ENCODE data around the gene EGFR. TPM values are rescaled to one million over a fixed set of nuclear protein-coding genes. Genes with fewer than 3 reads are reported as not detected.

The EGFR gene
- polyA plus RNA-seq, 1 donor from 2014 or later: 0.22 TPM

GRCh38 chr7:55043691-55044370 lies 25.0 kb downstream of the EGFR start:
- Histone ChIP-seq H3K9ac (ENCODE audit: low read length) (no peak overlapping the region), H2AFZ (ENCODE audit: low read depth, low read length) (no peak overlapping the region), H3K4me2 (ENCODE audit: low read length) (no peak overlapping the region), H3F3A (ENCODE audit: insufficient read depth, low read length, poor library complexity, severe bottlenecking) (no peaks in the 10 kb centered on the region), H3K9me2 (ENCODE audit: insufficient read depth, low read length) (no peaks in the 10 kb centered on the region), H3K4me3 (ENCODE audit: low read length) (no peak overlapping the region), H3K9me3 (ENCODE audit: low read length) (no peaks in the 10 kb centered on the region), H3K27me3 (ENCODE audit: insufficient read depth, low read depth, low read length) (no peaks in the 10 kb centered on the region), H3K27ac (ENCODE audit: low read length) (no peak overlapping the region), H4K20me1 (ENCODE audit: insufficient read depth) (no peaks in the 10 kb centered on the region), H3K79me2 (replicated peaks; ENCODE audit: insufficient read depth, low read length) (no peaks in the 10 kb centered on the region), H3K36me3 (ENCODE audit: insufficient read depth, low read length) (no peaks in the 10 kb centered on the region)
- TF ChIP-seq SMC3 (conservative IDR thresholded peaks at IDR 0.05; ENCODE audit: poor library complexity): no peak
- TF ChIP-seq, protein P1, sequence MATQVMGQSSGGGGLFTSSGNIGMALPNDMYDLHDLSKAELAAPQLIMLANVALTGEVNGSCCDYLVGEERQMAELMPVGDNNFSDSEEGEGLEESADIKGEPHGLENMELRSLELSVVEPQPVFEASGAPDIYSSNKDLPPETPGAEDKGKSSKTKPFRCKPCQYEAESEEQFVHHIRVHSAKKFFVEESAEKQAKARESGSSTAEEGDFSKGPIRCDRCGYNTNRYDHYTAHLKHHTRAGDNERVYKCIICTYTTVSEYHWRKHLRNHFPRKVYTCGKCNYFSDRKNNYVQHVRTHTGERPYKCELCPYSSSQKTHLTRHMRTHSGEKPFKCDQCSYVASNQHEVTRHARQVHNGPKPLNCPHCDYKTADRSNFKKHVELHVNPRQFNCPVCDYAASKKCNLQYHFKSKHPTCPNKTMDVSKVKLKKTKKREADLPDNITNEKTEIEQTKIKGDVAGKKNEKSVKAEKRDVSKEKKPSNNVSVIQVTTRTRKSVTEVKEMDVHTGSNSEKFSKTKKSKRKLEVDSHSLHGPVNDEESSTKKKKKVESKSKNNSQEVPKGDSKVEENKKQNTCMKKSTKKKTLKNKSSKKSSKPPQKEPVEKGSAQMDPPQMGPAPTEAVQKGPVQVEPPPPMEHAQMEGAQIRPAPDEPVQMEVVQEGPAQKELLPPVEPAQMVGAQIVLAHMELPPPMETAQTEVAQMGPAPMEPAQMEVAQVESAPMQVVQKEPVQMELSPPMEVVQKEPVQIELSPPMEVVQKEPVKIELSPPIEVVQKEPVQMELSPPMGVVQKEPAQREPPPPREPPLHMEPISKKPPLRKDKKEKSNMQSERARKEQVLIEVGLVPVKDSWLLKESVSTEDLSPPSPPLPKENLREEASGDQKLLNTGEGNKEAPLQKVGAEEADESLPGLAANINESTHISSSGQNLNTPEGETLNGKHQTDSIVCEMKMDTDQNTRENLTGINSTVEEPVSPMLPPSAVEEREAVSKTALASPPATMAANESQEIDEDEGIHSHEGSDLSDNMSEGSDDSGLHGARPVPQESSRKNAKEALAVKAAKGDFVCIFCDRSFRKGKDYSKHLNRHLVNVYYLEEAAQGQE (IDR thresholded peaks at IDR 0.05; ENCODE audit: borderline replicate concordance): no peak
- no peak for TF ChIP-seq MXI1 (conservative IDR thresholded peaks at IDR 0.05; ENCODE audit: poor library complexity, severe bottlenecking)
- no peak for TF ChIP-seq EP300 (conservative IDR thresholded peaks at IDR 0.05; ENCODE audit: poor library complexity, severe bottlenecking)
- TF ChIP-seq, protein P2, sequence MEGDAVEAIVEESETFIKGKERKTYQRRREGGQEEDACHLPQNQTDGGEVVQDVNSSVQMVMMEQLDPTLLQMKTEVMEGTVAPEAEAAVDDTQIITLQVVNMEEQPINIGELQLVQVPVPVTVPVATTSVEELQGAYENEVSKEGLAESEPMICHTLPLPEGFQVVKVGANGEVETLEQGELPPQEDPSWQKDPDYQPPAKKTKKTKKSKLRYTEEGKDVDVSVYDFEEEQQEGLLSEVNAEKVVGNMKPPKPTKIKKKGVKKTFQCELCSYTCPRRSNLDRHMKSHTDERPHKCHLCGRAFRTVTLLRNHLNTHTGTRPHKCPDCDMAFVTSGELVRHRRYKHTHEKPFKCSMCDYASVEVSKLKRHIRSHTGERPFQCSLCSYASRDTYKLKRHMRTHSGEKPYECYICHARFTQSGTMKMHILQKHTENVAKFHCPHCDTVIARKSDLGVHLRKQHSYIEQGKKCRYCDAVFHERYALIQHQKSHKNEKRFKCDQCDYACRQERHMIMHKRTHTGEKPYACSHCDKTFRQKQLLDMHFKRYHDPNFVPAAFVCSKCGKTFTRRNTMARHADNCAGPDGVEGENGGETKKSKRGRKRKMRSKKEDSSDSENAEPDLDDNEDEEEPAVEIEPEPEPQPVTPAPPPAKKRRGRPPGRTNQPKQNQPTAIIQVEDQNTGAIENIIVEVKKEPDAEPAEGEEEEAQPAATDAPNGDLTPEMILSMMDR (IDR thresholded peaks at IDR 0.05; ENCODE audit: poor library complexity, severe bottlenecking): no peak
- no peak for TF ChIP-seq RAD21 (conservative IDR thresholded peaks at IDR 0.05)
- TF ChIP-seq POLR2AphosphoS5 (IDR thresholded peaks at IDR 0.05): no peak
- TF ChIP-seq TAF1 (IDR thresholded peaks at IDR 0.05; ENCODE audit: low read depth): no peak
- TF ChIP-seq EZH2 (IDR thresholded peaks at IDR 0.05; ENCODE audit: borderline replicate concordance, insufficient read depth, low read length, poor library complexity, severe bottlenecking): no peak

GRCh38 chr7:55044371-55044717 lies 25.5 kb downstream of the EGFR start:
- Histone ChIP-seq H3K9ac (ENCODE audit: low read length) (no peak overlapping the region), H2AFZ (ENCODE audit: low read depth, low read length) (no peak overlapping the region), H3K9me3 (ENCODE audit: low read length) (no peaks in the 10 kb centered on the region), H3K27me3 (ENCODE audit: insufficient read depth, low read depth, low read length) (no peaks in the 10 kb centered on the region), H3K4me3 (ENCODE audit: low read length) (no peak overlapping the region), H3K79me2 (replicated peaks; ENCODE audit: insufficient read depth, low read length) (no peaks in the 10 kb centered on the region), H3K4me2 (ENCODE audit: low read length) (no peak overlapping the region), H3K9me2 (ENCODE audit: insufficient read depth, low read length) (no peaks in the 10 kb centered on the region), H4K20me1 (ENCODE audit: insufficient read depth) (no peaks in the 10 kb centered on the region), H3K27ac (ENCODE audit: low read length) (no peak overlapping the region), H3K36me3 (ENCODE audit: insufficient read depth, low read length) (no peaks in the 10 kb centered on the region), H3F3A (ENCODE audit: insufficient read depth, low read length, poor library complexity, severe bottlenecking) (no peaks in the 10 kb centered on the region)
- TF ChIP-seq MXI1 (conservative IDR thresholded peaks at IDR 0.05; ENCODE audit: poor library complexity, severe bottlenecking) (no peak), EP300 (conservative IDR thresholded peaks at IDR 0.05; ENCODE audit: poor library complexity, severe bottlenecking) (no peak), EZH2 (IDR thresholded peaks at IDR 0.05; ENCODE audit: borderline replicate concordance, insufficient read depth, low read length, poor library complexity, severe bottlenecking) (no peak), RAD21 (conservative IDR thresholded peaks at IDR 0.05) (no peak), TAF1 (IDR thresholded peaks at IDR 0.05; ENCODE audit: low read depth) (no peak), SMC3 (conservative IDR thresholded peaks at IDR 0.05; ENCODE audit: poor library complexity) (no peak), POLR2AphosphoS5 (IDR thresholded peaks at IDR 0.05) (no peak)
- TF ChIP-seq, protein P1 (IDR thresholded peaks at IDR 0.05; ENCODE audit: borderline replicate concordance): no peak
- TF ChIP-seq, protein P2 (IDR thresholded peaks at IDR 0.05; ENCODE audit: poor library complexity, severe bottlenecking): no peak

Measured in neural cell (in vitro differentiated cells).